GM12874 (cell line): ENCODE measurements around the gene ASTL.
A peak's percentile ranks its signal among the peaks of the same experiment; 100 is the strongest.

Experiments
- TF ChIP-seq, protein P1 (sequence below): IDR thresholded peaks from 2 replicates; pipeline ENCODE4 v1.5.1; 2011; ENCODE audit warnings: low read depth, mild to moderate bottlenecking, control low read depth, low read length, moderate library complexity; ENCODE audit not compliant: insufficient read depth

The ASTL gene

DNA sequence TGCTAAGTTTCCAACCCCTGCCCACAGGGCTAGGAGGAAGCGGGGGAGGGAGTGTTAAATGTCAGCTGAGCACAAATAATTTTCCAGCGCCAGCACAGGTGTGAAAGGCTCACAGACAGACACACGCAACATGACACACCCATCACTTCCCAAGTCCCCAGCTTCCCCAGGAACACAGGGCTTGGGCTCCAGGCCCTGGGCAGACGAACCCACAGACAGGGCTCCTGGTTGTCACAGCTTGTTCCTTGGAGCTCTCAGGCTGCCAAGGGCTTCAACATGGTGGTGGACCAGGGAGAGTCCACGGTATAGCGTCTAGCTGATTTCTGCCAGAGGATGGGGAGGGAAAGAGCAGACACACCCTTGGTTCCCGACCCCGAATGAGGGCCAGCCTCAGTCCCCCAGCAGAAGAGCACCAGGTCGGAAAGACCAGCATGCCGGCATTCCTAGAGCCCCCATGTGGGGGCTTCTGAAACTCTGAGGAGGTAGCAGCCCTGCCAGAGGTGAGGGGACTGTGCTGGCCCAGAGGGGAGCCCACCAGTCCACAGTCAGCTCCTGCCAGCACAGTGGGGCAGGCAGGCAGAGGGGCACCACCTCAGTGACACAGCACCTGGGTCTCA, 5.0 kb upstream of the ASTL start:
- TF ChIP-seq, protein P1, sequence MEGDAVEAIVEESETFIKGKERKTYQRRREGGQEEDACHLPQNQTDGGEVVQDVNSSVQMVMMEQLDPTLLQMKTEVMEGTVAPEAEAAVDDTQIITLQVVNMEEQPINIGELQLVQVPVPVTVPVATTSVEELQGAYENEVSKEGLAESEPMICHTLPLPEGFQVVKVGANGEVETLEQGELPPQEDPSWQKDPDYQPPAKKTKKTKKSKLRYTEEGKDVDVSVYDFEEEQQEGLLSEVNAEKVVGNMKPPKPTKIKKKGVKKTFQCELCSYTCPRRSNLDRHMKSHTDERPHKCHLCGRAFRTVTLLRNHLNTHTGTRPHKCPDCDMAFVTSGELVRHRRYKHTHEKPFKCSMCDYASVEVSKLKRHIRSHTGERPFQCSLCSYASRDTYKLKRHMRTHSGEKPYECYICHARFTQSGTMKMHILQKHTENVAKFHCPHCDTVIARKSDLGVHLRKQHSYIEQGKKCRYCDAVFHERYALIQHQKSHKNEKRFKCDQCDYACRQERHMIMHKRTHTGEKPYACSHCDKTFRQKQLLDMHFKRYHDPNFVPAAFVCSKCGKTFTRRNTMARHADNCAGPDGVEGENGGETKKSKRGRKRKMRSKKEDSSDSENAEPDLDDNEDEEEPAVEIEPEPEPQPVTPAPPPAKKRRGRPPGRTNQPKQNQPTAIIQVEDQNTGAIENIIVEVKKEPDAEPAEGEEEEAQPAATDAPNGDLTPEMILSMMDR: no peak

DNA sequence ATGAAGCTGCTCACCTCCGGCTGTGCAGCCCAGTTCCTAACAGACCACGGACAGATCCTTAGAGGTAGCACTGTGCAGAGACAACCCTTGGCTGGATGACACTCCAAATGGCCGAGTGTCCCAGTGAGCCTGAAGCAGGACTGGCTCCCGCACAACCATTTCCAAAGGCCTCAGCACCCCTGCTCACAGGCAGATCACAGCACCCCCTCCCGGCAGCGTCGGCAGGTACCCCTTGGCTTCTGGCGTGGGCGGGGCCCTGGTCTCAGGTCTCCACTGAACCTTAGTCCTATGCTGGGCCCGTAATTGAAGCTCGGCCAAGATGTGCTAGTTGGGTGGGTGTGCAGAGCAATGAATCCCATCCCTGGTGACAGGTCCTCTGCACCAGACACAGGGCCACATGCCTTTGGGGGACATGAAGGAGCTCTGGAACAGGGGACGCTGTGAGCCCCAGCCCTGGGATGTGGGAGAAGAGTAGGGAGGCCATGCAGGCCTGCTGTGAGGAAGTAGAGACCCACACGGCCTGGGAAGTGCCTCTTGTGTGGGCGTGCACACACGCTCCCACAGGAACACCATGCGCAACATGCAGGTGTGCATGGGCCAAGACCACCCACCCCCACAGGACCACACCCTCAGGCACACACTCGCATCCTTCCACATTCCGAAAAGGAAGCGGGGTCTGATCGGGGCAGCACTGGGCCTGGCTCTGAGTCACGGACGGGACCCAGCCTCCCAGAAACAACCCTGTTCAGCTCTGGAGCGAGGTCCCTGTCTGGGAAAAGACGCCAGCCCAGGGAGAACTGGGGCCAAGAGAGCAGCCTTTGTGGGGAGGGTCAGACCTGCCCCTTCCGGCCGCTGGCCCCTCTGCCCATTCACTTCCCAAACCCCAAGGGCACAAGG, 4.2 kb upstream of the ASTL start:
- TF ChIP-seq, protein P1: peak; percentile 69

DNA sequence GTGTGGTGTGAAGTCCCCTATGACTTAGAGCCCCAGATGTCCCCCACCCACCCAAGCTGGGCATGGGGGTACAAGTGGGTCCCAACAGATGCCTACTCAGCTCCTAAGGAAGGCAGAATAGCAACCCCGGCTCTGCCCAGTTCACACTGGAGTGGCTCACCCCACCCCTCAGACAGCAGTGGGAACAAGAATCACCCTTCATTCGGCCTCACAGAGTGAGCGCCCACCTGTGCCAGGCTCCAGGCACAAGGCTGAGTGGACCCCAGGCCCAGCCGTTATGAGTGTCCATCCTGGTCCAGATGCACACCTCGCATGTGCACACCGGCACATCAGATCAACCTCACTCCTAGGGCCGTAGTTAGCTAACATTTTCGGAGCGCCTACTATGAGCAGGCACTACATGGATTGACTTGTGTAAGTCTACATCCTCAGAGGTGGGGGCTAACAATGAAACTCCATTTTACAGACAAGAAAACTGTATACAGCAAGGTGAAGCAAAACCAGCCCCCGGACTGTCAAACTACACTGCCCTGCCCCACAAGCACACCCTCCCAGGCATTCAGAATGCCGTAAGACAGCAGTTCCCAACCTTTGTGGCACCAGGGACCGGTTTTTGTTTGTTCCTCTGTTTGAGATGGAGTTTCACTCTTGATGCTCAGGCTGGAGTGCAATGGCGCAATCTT, 2.8 kb upstream of the ASTL start:
- TF ChIP-seq, protein P1: no peak

DNA sequence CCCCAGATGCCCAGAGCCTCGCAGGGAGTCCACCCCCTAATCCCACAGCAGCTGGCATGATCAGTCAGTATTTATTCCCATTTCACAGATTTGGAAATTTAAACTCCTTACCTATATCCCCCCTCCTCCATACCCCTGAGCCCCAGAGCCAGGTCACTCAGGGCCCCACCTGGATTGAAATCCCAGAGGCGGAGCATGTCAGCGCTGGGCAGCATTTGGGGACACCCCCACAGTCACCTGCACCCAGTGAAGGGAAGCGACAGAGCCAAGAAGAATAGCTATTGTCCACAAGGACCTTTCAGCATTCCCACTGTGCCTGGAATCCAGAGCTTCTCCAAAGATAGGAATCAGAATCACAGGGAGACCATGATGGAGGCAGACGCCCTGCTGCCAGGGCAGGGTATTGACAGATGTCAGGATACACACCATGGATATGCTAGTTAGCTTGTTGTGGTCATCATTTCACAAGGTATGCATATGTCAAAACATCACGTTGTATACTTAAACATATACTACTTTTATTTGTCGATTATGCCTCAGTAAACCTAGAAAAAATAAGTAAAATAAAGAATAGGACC, 968 bp upstream of the ASTL start:
- TF ChIP-seq, protein P1: no peak

DNA sequence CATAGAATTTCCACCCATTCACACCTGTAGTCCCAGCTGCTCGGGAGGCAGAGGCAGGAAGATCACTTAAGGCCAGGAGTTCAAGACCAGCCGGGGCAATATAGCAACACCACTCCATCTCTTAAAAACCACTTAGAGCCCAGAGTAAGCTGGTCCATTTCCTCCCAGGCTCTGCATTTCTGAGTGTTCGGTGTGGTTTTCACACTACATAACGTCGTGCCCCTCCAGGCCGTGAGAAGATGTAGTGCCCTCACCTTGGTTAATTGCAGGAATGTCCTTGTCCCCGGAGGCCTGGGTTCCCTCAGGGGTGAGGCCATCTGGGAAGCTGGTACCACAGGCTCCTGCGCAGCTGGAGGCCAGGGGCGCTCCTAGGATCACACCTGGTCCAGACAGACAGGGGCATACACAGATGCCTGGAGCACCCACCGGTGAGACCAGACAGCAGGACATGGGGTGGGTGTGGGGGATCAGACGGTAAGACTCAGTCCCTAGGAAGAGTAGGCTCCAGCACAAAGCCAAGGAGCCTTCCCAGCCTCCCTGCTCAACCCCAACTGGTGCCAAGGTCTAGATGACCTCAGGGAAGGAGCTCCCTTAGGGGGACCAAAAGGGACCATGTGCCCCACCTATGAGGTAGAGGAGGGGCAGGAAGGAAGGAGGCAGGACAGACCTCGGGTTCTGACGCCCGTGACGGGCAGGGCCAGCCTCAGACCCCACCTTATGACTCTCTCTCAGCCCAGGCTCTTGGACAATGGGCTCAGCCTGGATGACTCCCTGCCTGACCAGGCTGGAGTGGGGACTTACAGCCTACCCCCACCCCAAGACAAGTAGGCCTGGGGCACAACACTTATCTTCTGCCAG, 752 bp downstream of the ASTL start:
- TF ChIP-seq, protein P1: no peak

DNA sequence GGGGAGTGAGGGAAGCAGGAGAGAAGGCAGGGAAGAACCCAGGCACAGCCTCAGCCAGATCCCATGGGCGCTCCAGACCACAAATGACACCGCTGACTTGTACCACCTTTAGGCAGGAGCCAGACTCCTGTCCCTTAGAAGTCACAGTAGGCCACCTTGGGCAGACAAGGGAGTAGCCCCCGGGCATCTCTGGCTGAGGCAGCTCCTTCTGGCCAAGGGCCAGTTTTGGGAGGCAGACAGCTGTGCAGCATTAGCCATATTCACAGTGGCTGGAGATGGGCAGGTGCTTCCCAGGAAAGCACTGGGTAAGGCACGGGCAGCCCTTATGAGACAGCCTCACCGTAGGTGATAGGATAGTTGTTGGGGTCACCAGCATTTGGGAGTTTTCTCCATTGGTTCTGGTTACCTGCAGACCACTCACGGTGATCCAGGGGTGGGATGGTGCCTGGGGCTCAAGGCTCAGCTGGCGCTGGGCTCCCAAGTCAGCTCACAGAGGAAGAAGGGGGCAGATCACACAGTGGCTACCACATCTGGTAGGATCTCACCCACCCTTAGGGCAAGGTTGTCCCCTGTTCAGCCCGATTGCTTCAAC, 2.1 kb downstream of the ASTL start:
- TF ChIP-seq, protein P1: no peak
